ENCODE results near the gene BRINP1.

The BRINP1 gene

DNA sequence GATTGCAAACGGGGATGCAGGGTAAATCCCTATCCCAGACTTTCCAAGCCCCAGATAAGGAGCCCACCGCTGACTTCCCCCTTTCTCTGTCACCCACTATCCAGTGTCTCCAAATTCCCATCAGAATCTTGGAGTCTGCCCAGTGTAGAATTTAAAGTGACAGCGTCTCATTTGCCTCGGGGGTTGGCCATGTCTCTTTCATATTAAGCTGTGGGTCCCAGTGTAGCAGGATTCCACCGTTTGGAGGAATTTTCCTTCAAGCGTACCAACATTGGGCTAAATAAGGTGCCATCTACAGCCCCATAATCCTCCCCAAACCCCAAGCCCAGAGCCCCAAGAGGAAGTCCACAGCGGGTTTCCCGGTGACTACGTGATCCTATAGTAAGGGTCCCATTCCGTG is 1.1 kb downstream of the BRINP1 start:
- ATAC-seq (replicated peaks; ENCODE audit: extremely low read depth, poor library complexity, severe bottlenecking) = no peak
- peaks cover 26% of the 10 kb centered on the region for H3K9me3 Mint-ChIP-seq
- H3K36me3 Mint-ChIP-seq (ENCODE audit: insufficient read depth) = no peaks in the 10 kb centered on the region

GRCh38 chr9:119367683-119368075 is 1.6 kb downstream of the BRINP1 start:
- peaks cover 34% of the 10 kb centered on the region for H3K27me3 Mint-ChIP-seq
- DNase-seq (ENCODE audit: low spot score in 2 of 2) = no peak

More for the DNA sequence above, 1.1 kb downstream of the BRINP1 start:
- no peak for DNase-seq (ENCODE audit: low spot score in 2 of 2)
- Mint-ChIP-seq H3K4me1 (no peaks in the 10 kb centered on the region), H3K27ac (ENCODE audit: low read depth) (no peak overlapping the region), H3K27me3 (peaks cover 34% of the 10 kb centered on the region), H3K4me3 (no peak overlapping the region)

DNA sequence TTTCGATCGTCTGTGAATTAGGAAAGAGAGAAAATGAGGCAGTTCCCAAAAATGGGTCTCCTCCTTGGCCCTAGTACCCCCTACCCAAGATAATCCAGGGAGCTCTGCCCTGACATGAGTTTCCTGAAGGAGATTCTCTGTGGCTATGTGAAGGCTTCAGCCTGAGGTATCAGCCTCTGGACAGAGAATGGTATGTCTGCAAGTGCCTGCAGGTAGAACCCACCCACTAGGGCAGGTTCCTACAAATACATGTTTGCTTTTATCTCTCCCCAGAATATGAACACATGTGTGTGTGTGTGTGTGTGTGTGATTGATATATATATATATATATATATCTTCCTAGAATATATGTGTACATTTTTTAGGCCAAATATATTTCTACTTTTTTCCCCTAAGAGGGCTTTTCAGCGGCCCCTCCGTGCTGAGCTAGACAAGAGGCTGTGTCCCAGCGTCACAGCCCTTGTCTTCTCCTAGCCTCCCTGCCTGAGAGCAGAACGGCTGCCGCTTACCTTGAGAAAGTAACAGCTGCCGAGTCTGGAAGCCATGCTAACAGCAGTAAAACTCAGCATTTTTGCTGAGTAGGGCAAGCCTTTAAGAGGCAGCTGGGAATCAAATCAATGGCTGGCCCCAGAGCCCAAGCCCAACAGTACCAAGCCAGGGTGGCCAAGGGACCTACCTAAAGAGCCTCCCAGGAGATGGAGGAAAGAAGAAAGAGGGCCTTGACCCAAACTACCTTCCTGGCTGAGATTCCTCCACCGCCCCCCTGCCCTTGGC is 2.1 kb downstream of the BRINP1 start:
- no peak overlapping the region for H3K27ac Mint-ChIP-seq (ENCODE audit: low read depth)
- peaks cover 34% of the 10 kb centered on the region for H3K27me3 Mint-ChIP-seq
- ATAC-seq (replicated peaks; ENCODE audit: extremely low read depth, poor library complexity, severe bottlenecking) (no peak), DNase-seq (ENCODE audit: low spot score in 2 of 2) (no peak)
- no peaks in the 10 kb centered on the region for H3K4me1 Mint-ChIP-seq
- no peaks in the 10 kb centered on the region for H3K36me3 Mint-ChIP-seq (ENCODE audit: insufficient read depth)
- peaks cover 33% of the 10 kb centered on the region for H3K9me3 Mint-ChIP-seq
- H3K4me3 Mint-ChIP-seq = no peak overlapping the region

More at GRCh38 chr9:119367683-119368075, 1.6 kb downstream of the BRINP1 start:
- no peak overlapping the region for H3K27ac Mint-ChIP-seq (ENCODE audit: low read depth)
- H3K36me3 Mint-ChIP-seq (ENCODE audit: insufficient read depth) = no peaks in the 10 kb centered on the region
- H3K9me3 Mint-ChIP-seq = peaks cover 27% of the 10 kb centered on the region
- no peaks in the 10 kb centered on the region for H3K4me1 Mint-ChIP-seq
- no peak for ATAC-seq (replicated peaks; ENCODE audit: extremely low read depth, poor library complexity, severe bottlenecking)
- H3K4me3 Mint-ChIP-seq = no peak overlapping the region

DNA sequence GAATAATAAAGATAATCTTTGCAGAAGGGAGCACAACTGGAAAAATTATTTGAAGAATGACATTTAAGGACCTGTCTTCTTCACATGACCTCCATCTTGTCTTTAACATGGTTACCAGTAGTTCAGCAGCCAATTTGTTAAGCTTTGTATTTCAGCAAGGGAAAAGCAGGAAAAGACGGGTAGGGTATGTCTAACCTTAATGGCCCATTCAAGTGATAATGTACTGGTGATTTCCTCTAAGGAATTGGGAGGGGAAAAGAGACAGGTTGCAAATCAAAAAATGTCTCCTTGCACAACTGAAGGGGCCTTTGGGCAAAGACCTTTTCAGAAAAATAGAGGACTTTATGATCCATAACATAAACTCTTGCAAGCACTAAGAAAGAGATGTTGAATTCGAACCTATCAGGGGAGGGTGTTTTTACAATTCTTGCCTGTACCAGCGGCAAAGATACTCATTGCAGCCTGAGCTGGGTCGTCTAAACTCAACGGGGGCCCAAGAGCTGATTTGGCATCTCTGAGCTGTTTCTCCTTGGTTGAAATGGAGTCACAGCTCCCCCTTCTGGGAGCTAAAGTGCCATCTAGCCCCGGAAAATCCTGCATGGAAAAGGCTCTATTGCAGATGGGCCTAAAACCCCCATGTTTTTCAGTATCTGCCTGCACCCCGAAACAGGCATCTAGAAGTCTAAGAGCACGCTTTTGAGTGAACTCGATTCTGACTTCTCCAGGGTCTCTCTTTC is 3.8 kb downstream of the BRINP1 start:
- no peak for DNase-seq (ENCODE audit: low spot score in 2 of 2)
- Mint-ChIP-seq H3K4me1 (no peaks in the 10 kb centered on the region), H3K27ac (ENCODE audit: low read depth) (no peak overlapping the region), H3K36me3 (ENCODE audit: insufficient read depth) (no peaks in the 10 kb centered on the region), H3K9me3 (peaks cover 24% of the 10 kb centered on the region), H3K27me3 (peaks cover 23% of the 10 kb centered on the region), H3K4me3 (no peak overlapping the region)
- no peak for ATAC-seq (replicated peaks; ENCODE audit: extremely low read depth, poor library complexity, severe bottlenecking)

DNA sequence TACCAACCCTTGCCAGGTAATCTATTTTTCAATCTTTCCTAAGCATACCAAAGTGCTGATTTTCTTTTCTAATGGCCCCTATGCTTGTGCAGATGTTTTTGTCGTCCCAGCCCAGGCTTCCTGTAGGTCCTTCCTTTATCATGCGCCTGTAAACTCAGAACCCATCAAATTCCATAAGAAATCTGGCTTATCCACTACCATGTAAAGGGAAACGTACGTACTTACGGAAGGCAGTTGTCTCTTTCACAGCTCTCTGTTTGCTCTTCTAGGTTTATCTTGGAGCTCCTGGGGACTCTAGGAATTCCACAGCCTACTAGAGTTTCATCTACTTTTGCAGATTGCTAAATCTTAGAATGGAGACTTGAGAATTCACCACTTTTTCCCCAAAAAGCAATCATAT is 9.0 kb downstream of the BRINP1 start:
- H3K27ac Mint-ChIP-seq (ENCODE audit: low read depth) = no peak overlapping the region

GRCh38 chr9:119357336-119358096 is 11.7 kb downstream of the BRINP1 start:
- ATAC-seq (replicated peaks; ENCODE audit: extremely low read depth, poor library complexity, severe bottlenecking) (no peak), DNase-seq (ENCODE audit: low spot score in 2 of 2) (no peak)
- Mint-ChIP-seq H3K9me3 (peaks cover 13% of the 10 kb centered on the region), H3K4me3 (no peak overlapping the region), H3K4me1 (no peaks in the 10 kb centered on the region), H3K36me3 (ENCODE audit: insufficient read depth) (peaks cover 1% of the 10 kb centered on the region), H3K27me3 (no peaks in the 10 kb centered on the region), H3K27ac (ENCODE audit: low read depth) (no peak overlapping the region)

More for the DNA sequence above, 9.0 kb downstream of the BRINP1 start:
- Mint-ChIP-seq H3K36me3 (ENCODE audit: insufficient read depth) (peaks cover 1% of the 10 kb centered on the region), H3K27me3 (no peaks in the 10 kb centered on the region), H3K4me3 (no peak overlapping the region), H3K9me3 (peaks cover 25% of the 10 kb centered on the region), H3K4me1 (no peaks in the 10 kb centered on the region)
- DNase-seq (ENCODE audit: low spot score in 2 of 2) (no peak), ATAC-seq (replicated peaks; ENCODE audit: extremely low read depth, poor library complexity, severe bottlenecking) (no peak)

- no peak for ATAC-seq (replicated peaks; ENCODE audit: extremely low read depth, poor library complexity, severe bottlenecking)
Observed at GRCh38 chr9:119349351-119349825, 19.8 kb downstream of the BRINP1 start.

DNA sequence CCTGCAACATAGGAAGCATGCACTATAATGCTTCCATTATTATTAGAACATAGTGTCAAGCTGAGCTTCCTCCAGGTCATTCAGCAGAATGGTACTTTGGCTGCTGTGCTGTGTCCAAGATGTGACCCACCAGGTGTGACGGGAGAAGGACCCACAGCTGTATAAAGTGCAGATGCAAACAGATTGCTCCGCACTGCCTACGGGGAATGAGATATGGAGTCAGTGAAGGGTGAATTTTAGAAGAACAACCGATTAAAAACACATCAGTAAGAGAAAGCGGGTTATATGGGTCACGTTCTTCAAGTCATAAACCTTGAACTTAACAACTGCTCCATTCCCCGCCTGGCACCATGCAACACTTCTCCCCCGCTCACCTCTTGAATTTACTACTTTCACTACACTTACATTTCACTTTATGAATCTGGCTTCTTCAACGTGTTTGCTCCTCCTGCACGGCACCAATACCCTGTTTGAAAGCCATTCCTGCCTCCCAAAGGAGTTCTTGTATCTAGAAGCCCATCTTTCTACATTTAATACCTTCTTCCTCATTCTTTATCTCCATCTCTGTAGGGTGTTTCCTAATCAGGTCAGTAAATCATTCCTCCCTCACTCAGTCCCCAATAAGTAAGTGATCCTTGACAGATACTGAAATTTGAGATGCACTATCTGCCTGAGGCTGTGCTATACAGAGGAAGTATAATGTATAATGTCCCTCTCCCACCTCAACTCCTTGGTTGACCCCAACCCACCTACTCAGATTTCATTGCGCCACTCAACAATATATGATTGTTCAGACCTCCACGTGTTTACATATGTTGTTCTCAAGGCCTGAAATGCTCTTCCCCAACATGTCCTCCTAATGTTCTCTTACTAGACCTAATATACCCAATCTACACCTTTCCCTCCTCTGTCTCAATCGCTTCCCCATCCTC is 25.9 kb downstream of the BRINP1 start:
- Mint-ChIP-seq H3K4me3 (no peak overlapping the region), H3K4me1 (no peaks in the 10 kb centered on the region), H3K27me3 (no peaks in the 10 kb centered on the region), H3K9me3 (peaks cover 20% of the 10 kb centered on the region), H3K27ac (ENCODE audit: low read depth) (no peak overlapping the region), H3K36me3 (ENCODE audit: insufficient read depth) (no peaks in the 10 kb centered on the region)
- ATAC-seq (replicated peaks; ENCODE audit: extremely low read depth, poor library complexity, severe bottlenecking) (no peak), DNase-seq (ENCODE audit: low spot score in 2 of 2) (no peak)

More at GRCh38 chr9:119349351-119349825, 19.8 kb downstream of the BRINP1 start:
- Mint-ChIP-seq H3K36me3 (ENCODE audit: insufficient read depth) (no peaks in the 10 kb centered on the region), H3K9me3 (peaks cover 9% of the 10 kb centered on the region), H3K27me3 (no peaks in the 10 kb centered on the region), H3K4me3 (no peak overlapping the region), H3K27ac (ENCODE audit: low read depth) (no peak overlapping the region), H3K4me1 (no peaks in the 10 kb centered on the region)
- DNase-seq (ENCODE audit: low spot score in 2 of 2) = no peak

DNA sequence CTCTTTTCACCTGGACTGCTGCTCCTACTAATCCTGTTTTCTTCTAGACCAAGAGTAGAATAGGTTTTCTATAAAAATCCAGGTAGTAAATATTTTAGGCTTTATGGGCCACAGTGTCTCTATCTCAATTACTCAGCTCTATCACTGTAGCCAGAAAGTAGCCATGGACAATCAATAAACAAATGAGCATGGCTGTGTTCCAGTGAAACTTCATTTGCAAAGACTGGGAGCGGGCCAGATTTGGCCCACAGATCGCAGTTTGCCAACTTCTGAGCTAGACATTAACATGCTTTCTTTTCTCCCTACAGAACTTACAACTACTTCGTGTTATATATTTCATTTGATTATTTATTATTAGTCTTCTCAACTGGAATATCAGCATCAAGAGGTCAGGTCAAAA is 30.2 kb downstream of the BRINP1 start:
- peaks cover 18% of the 10 kb centered on the region for H3K9me3 Mint-ChIP-seq
- H3K27me3 Mint-ChIP-seq = no peaks in the 10 kb centered on the region
- H3K27ac Mint-ChIP-seq (ENCODE audit: low read depth) = no peak overlapping the region
- no peaks in the 10 kb centered on the region for H3K36me3 Mint-ChIP-seq (ENCODE audit: insufficient read depth)
- H3K4me1 Mint-ChIP-seq = no peaks in the 10 kb centered on the region
- DNase-seq (ENCODE audit: low spot score in 2 of 2) = no peak
- ATAC-seq (replicated peaks; ENCODE audit: extremely low read depth, poor library complexity, severe bottlenecking) = no peak
- H3K4me3 Mint-ChIP-seq = no peak overlapping the region

DNA sequence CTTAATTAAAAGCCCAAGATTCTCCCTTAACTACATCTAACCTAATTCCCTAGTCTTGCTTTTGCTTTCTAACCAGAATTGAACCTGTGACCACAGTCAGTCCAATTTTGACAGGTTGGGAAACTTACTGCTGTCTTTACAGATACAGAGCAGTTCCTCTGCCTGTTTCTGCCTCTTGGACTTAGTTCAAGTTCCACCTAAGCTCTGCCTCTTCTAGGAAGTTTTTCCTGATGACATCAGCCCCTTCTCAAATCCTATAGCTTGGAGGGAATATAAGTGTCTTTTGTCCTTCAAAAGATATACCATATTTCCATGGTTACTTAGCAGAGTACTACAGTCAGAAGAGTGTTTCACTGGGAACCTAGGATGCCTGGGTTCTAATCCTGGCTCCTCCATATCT is 31.7 kb downstream of the BRINP1 start:
- no peak overlapping the region for H3K27ac Mint-ChIP-seq (ENCODE audit: low read depth)
- H3K4me1 Mint-ChIP-seq = no peaks in the 10 kb centered on the region
- peaks cover 10% of the 10 kb centered on the region for H3K9me3 Mint-ChIP-seq
- H3K36me3 Mint-ChIP-seq (ENCODE audit: insufficient read depth) = no peaks in the 10 kb centered on the region
- no peak overlapping the region for H3K4me3 Mint-ChIP-seq
- H3K27me3 Mint-ChIP-seq = no peaks in the 10 kb centered on the region
- no peak for DNase-seq (ENCODE audit: low spot score in 2 of 2)
- ATAC-seq (replicated peaks; ENCODE audit: extremely low read depth, poor library complexity, severe bottlenecking) = no peak

DNA sequence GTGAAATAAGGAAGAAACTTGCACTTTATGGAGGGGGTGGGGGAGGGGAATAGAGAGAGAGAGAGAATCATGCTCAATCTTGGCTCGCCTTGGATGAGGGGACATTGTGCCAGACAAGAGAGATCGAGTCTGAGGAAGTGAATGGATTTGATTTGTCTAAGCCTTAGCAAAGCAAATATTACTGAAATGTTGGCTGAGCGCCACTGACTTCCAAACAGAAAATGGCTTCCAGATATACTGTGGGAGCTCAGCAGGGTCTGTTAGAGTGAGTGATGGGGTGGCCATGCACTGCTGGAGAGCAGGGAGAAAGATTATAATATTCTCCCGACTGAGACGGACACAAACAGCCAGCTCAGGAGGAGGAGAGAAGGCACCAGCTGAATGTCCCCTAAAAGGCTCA is 34.5 kb downstream of the BRINP1 start:
- Mint-ChIP-seq H3K36me3 (ENCODE audit: insufficient read depth) (no peaks in the 10 kb centered on the region), H3K27ac (ENCODE audit: low read depth) (no peak overlapping the region), H3K9me3 (peaks cover 15% of the 10 kb centered on the region), H3K27me3 (no peaks in the 10 kb centered on the region), H3K4me1 (no peaks in the 10 kb centered on the region), H3K4me3 (no peak overlapping the region)
- no peak for ATAC-seq (replicated peaks; ENCODE audit: extremely low read depth, poor library complexity, severe bottlenecking)
- no peak for DNase-seq (ENCODE audit: low spot score in 2 of 2)

Measured in central memory CD8-positive, alpha-beta T cell (primary cell).